MM.1S (cell line): ENCODE measurements around the gene BBC3.

Experiments used
- CTCF ChIP-seq: fragments of 300-600 bp; sonication (generic); IDR thresholded peaks from 2 replicates; pipeline ENCODE4 v1.5.1; 2016; ENCODE audit warnings: antibody characterized with exemption, low read length, mixed read lengths
- EZH2 ChIP-seq: fragments of 300-600 bp; sonication (generic); optimal IDR thresholded peaks from 2 replicates; pipeline ENCODE3; 2017; ENCODE audit warnings: low read depth, mild to moderate bottlenecking, antibody characterized with exemption, low read length, mixed read lengths
- EZH2phosphoT487 ChIP-seq: fragments of 300-600 bp; sonication (generic); IDR thresholded peaks from 2 replicates; pipeline ENCODE4 v1.6.1; 2018; ENCODE audit warnings: antibody characterized with exemption, low read length

DNA sequence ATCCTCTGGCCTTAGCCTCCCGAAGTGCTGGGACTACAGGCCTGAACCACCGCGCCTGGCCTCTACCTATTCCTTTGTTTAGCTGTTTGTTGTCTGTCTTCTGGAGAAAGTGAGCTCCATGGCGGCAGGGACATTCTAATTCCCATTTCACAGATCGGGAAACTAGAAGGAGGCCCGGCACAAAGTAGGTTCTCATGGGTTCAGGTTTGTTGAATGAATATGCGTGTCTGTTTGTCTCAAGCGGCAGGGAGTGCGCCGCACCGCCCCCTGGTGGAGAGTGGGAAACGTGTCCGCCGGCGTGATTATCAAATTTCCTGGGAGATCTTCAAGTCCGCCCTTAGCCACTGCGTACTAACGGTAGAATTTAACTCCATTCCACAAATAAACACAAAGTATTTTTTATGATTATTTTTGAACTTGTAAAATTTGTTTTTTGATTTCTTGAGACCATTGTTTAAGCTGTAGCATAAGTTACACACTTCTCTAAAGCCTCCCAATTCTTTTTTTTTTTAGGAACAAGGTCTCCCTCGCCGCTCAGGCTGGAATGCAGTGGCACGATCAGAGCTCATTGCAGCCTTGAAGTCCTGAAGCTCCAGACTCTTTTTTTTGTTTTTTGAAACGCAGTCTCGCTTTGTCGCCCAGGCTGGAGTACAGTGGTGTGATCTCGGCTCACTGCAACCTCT is 16.4 kb upstream of the BBC3 start:
- peak; percentile 94 for TF ChIP-seq CTCF
- no peak for TF ChIP-seq EZH2phosphoT487
- TF ChIP-seq EZH2: no peak
